Kidney tubule cell (primary cell): ENCODE results near the gene PITRM1.
A peak's percentile ranks its signal among the peaks of the same experiment; 100 is the strongest.

Experiments used
- DNase-seq: peaks from one replicate; pipeline ENCODE4 v3.0.0-alpha.2; 2018; ENCODE audit warnings: low spot score

Gene PITRM1

DNA sequence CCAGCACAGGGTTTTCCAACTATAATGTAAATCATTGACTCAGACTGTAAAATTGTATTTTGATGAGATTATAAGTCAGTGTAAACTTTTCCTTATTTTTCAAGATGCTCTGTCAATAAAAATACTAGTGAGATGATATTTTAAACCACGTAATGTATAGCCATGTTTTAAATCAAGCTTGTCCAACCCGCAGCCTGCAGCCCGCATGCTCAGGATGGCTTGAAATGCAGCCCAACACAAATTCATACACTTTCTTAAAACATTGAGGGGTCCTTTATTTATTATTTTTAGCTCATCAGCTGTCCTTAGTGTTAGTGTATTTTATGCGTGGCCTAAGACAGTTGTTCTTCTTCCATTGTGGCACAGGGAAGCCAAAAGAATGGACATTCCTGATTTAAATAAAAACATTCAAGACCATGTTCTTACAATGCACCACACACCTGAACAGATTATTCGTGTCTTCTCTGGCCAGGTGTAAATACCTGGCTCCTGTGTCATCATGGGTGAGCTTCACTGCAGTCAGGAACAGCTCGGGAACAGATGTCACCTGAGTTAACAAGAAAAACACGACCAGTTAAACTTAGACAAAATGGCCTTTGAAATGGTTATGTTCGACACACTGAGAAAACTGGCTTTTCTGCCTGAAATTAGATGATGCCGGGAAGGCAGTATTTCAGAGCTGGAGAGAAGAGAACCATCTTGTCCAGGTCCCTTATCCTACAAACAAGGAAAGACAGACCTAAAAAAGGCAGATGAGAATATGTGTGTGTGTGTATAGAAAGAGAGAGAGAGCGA is 5.9 kb downstream of the PITRM1 start:
- no peak for DNase-seq

DNA sequence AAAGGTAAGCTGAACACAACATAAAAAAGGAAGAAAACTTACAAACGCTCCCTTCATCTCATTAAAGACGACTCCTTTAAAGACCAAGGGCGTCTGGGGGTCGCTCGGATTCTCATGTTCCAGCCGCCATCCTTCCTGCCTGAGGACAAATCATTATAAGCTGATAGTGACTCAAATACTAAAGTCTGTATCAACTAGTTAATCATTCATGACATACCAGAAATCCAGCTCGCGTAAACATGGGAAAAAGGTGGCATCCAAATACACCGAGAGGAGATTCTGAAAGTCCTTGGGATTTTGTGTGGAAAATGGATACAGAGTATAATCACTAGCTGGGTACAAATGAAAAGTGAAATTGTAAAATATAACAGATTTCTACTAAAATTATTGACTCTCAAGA is 7.4 kb downstream of the PITRM1 start:
- DNase-seq = peak; percentile 59

DNA sequence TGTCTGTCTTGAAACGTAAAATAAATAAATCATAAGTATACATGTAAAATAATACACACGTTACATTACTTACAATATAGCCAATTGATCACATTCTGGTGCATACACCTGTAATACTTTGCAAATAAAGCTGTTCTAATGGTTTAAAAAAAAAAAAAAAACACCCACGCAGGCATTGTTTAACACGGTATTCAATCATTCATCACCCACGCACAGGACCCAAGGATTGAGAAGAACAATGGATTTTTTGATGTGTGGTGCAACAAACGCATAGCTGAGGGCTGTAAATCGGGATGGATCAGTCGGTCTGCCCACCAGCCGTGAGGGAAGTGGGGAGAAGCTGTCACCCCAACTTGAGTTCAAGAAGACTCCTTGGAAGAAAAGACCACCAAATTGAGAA is 8.7 kb downstream of the PITRM1 start:
- no peak for DNase-seq

DNA sequence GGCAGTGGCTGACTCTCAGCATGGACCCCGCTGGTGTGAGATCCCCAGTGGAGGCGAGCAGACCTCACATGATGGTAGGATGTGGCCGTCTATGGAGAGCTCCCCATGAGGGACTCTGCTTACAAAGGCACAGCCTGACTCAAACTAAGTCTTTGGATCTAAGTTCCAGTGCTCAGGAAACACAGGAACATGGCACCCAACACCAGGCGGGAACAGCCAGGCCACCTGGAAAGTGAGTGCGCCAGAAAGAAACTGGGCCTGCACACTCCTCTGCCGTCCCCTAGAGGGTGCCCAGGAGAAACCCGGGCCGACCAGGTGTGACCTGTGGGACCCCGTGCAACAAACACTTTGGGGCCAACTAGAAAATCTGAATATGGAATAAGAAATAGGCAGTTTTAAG is 10.0 kb downstream of the PITRM1 start:
- DNase-seq = no peak

DNA sequence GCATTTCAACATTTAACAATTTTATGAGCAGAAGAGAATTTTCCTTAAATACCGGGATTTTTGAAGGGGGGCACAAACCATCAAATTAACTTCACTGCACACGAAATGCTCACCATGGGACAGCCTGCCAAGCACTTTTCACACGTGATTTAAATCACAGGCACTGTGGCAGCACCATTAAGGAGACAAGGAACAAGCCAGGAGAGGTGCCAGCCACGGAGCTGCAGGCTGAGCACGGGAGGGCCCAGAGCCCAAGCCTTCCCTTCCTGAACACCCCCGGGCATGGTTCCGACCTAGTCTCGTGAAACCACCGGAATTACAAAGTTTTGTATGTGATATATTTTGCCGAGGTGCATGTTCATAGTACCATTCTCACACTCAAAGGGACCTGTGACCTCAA is 13.4 kb downstream of the PITRM1 start:
- DNase-seq = no peak

DNA sequence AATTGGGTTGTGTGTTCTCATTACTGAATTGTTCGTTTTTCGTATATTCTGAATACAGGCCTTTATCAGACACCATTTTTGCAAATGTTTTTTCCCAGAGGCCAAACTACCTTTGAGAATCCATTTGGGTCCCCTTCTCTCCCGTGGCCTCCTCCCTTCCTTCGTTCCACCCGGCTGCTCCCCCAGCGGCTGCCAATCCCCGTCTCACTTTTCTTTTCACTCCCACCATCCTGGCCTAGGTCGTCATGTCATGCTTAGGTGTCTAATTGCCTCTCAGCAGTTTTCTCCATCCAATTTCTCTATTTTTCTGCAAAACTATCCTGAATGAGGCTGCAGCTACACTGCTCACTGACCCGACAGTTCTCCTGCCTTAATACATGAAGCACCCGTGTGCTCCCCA is 17.9 kb downstream of the PITRM1 start:
- no peak for DNase-seq

DNA sequence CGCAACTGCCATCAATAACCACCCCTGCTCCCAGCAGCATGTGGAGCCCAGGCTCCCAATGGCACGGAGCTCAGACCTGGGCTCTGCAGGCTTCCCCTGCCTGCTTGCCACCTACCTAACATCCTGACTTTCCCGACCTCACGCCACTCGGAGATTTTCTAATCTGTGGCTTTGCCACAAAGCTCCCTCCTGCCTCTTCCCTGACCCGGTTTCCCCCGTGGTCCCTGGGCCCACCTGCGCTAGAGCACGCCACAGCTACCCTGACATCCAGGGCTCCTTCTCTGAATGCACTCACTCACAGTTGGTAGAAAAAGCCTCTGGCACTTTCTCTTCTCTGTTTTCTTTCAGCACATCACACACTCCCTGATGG is 20.0 kb downstream of the PITRM1 start:
- DNase-seq = no peak

DNA sequence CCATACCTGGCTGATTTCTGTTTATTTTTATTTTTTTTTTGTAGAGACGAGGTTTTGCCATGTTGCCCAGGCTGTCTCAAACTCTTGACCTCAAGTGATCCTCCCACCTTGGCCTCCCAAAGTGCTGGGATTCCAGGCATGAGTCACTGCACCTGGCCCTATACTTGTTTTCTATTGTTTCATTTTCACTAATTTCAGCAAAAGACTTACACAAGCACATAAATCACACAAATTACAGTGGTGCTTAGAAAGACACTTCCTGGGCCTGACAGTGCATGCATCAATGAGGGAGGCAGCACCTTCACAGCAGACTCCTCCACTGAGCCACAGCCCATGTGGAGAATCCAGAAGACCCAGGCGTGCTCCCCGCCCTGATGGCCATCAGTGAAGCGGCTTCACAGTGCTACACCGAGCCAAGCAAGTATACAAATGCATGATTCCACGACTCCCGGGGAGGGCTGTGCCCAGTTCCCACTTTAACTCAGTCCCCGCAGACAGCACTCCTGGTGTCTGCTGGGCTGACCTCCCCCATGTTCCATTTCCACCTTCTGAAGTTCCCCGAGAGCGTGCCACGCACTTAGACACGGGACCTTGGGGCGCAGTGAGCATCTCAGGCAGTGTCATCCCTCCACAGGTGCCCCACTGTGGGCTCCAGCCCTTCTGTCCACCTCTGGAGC is 20.6 kb downstream of the PITRM1 start:
- DNase-seq = no peak

DNA sequence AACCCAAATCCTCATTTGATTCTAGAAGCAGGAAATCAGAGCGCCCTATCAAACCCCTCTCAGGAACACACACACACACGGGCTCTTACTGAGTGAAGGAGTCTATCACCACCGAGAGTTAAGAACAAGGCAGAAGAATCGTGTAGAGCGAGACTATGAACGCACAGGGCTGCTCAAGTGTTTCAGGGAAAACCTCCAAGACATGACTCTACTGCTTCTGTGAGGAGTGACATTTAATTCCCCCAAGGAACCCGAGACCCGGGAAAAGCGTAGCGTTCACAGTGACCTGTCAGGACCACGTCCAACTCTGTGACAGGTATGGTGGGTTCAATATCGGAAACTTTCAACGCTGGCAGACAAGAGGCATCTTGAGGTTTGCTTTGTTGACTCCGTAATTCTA is 21.6 kb downstream of the PITRM1 start:
- DNase-seq = no peak

DNA sequence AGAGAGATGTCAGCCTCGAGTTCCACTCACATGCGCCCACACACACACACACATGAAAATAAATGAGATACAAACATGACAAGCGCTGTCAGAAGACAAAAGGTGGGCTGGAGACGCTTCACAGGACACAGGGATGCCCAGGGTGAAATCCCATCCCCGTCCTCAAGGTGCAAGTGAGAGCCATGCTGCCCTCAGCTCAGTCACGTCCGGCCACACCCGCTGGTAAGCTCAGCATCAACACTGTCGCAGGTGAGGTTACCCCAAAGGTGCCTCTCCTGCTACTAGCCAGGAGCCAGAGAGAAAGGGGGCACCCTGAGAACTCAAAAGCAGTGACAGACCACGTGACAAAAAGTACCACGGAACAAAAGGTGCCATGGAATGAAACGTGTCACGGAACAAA is 22.2 kb downstream of the PITRM1 start:
- no peak for DNase-seq

DNA sequence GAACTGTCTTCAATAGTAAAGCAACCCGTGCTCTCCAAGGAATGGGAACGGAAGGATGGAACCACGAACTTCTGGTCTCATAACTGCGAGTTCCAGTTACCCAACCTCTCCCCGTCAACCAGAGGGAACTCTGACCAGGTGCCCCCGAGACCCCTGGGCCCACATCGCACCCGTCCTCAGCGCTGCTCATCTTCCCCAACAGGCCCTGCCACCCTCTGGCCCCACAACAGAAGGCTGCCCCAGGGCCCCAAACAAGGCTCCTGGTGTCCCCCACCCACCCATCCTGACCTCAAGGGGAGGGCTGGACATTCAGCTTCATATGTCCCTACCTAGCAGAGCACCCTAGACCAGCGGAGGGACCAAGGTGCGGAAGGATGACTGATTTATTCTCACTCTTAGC is 22.7 kb downstream of the PITRM1 start:
- no peak for DNase-seq

DNA sequence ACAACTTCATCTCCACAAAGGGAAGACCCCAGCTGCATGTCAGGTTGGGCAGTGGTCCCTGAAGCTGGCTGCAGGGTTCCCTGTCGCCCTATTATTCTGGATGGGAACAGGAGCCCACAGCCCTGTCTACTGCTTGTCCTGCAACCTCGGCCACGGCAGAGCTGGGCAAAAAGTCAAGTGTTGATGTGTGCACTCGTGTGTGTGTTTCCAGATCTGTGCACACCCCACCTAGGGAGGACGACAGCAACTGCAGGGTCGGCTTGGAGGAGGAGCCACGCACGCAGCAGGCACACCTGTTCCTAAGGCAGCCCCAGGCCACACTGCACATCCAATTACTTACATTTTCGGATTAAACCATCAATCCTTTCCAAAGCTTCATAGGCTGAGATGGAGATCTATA is 23.6 kb downstream of the PITRM1 start:
- DNase-seq = no peak

DNA sequence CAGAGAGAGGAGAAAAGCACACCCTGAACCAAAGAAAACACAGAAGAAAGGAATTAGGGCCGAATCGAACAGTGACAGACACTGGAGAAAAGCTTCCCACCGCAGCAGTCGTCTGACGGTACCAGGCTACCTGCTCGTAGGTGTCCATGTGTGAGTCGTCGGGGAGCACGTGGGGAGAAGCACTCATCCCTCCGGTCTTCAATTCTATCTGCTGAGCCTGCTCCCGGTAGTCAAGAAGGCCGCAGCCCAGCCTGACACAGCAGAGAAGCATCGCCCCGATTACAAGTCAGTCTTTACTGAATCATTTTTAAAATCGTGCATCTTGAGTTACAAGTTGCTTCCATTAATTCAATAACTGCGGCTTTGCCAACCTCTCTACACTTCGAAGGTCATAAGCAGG is 24.5 kb downstream of the PITRM1 start:
- no peak for DNase-seq

DNA sequence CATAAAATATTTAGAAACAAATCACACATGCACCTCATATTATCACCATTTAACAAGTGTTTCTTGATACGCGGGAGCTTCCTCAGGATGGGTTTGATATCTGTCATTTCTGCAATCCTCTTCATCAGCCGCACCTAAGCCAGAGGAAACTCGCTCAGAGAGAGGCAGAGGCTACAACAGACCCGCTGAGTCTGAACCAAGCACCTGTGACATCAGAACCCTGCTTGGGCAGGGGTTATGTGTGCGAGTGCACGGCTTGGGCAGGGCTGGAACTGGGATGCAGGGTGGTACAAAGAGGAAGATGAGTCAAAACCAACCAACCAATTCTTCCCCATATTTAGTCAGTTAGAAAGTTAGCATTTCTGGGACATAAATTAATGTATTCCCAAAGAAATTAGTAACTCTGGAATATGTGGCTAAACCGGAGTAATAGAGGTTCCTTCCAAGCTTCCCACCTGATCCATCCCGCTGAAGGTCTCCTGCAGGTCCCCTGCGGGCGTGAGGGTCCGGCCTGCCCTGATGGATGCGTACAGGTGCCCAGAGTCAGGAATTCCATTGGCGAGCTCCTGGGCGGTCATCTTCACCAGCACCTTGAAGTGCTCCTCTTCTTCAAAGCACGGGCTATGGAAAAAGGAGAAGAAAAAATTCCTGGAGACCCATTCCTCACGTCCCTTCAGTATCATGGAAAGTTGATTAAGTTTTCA is 25.3 kb downstream of the PITRM1 start:
- DNase-seq = no peak

DNA sequence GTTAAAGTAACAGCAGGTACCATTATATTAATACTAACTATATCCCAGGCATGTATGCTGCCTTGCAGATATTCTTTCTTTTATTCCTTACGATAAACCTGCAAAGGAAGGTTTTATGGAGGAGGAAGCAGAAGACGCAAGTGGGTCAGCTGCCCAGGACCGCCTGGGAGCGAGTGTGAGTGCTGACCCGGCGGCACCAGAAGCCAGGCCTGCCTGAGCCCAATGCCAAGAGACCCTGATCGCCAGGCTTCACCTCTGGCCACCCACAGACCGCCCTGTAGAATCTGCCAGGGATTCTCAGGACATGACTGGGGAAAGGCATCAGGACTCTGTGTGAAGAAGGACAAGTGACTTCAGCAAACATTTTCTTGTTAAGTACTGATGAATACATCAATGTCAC is 26.3 kb downstream of the PITRM1 start:
- no peak for DNase-seq

DNA sequence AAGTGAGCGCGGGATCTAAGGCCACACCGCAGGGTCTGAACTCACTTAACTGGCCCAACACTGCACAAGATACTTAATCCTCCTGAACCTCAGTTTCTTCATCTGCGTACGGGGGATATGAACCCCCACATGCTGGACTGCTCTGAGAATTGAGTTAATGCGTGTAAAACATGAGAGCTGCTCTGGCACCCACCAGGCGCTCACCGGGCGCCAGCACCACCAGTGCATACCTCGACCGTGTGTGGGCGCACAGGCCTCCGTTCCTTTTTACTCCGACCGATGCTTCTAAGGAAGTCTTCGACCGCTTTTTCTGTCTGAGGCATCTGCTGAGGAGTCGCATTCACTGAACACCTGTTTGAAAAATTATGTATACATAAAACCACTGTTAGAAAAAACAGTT is 27.2 kb downstream of the PITRM1 start:
- DNase-seq = no peak

DNA sequence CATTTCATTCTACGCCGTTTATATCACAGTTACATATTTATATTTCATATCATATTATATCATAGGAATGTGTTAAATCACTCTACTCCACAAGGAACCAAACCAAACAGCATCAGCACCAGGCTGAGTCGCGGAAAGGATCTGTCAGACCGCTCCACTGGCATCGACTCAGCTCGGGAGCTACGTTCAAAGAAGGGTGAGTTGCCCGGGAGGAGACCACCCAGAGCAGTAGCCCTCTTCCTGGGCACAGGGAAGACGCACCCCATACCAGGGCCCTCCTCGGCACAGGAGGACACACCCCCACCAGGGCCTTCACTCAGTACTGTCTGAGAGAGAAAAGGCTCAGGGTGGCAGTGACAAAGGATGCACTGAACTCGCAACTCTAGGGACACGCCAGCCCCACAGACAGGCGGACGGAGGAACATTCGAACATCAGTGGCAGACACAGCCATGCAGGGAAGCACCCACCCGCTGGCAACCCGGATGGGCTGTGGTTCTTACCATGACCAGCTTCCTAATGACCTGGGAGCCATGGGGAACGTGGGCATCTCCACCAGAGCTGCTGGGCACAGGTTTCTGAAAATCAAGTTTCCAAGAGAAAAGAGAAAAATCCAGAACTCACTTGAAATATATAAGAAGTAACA is 28.7 kb downstream of the PITRM1 start:
- no peak for DNase-seq

DNA sequence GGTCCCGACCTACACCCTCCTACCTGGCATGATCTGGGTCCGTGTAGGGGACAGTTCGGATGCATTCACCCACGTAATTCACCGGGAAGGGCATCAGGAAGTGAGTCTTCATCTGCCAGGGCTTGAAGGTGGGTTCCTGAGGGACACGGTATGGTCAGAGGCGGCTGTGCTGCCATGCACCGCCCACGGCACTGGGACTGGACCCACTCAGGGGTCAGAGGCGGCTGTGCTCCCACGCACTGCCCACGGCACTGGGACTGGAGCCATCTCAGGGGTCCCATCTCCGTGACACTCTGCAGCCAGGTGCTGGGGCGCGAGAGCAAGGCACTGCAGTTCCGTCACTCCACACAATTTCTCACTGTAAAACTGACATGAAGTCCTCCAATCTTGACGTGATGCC is 29.2 kb downstream of the PITRM1 start:
- no peak for DNase-seq

DNA sequence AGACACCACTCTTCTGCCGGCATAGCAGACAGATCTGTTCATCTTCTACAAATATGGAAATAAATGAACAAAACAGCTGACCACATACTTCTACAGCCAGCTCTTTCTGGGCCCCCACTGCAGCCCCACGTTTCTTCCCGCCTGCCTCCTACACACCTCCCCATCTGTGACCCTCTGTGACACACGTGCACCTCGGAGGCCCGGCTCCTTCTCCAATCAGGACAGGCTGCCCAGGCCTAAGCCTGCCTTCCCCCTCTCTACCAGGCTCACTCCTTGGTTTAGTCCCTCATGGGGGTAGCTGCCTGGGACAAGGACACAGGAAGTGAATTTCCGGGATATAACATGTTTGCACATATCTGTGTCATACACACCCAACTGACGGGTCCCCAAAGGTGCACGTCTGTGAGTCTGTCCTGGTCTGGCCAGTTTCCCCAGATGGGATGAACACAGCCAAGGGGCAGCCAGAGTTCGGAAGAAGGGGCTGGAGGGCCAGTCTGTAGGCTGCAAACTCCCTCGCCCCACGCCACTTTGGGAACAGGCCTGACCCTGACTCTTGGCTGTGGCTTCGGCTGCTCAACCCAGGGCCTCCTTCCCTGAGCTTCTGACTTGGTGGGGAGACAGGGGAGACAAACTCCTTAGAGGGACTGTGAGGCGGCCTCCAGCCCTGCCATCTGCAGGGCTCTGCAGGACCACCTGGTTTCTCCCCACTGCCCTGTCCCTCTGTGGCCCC is 30.3 kb downstream of the PITRM1 start:
- DNase-seq = no peak

DNA sequence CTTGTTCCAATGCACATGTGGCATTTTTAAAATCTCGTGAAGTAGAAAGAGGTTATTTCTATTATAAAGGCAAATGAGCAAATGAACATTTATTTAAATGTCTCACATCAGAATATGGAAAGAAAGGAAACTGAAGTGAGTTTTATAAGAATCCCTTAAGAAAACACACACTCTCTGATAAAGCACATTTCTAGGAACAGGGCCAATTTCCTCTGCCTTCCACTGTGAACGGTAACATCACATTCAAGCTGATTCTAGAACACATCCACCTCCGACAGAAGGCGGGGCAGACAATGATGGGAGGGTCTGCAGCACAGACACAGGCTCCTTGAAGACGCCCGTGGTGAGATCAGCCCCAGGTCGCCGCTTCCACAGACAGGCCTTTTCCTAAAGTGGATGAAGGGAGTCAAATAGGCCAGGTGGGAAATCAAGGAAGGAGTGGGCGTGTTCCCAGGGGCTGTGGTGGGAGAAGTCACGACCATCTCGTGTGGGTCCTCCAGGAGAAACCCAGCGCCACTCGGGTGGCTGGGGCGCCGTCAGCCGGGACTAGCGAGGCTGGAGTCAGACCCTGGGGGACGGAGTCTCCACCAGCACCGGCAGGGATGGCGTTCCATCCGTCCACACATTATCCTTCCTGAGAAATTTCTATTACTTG is 31.1 kb downstream of the PITRM1 start:
- no peak for DNase-seq

DNA sequence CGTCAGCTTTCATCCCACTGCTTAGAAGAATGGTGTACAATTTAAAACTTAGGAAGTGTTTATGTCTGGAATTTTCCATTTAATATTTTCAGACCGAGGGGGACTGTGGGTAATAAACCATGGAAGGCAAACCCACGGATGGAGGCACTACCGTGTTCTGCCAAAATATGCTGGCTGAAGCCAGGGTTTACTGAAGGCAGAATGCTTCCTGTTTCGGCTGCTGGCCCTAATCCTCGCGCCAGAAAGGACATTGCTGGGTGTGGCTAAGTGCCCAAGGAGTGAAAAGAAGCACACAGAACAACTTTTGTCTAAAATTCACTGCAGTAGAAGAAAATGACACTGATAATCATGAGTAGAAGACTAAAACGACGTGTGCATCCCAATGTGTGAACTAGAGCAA is 32.3 kb downstream of the PITRM1 start:
- DNase-seq = no peak
